Measurements from ENCODE around the gene FTCD. TPM values are rescaled to one million over a fixed set of nuclear protein-coding genes. Genes with fewer than 3 reads are reported as not detected.

Gene FTCD
- polyA plus RNA-seq, 1 experiment, result not detected

GRCh38 chr21:46158666-46159300 is 3.4 kb upstream of the FTCD start:
- Histone ChIP-seq H3K9me3 (ENCODE audit: control insufficient read depth, insufficient read depth, low read length) (peaks cover 6% of the 10 kb centered on the region; the same call in 1 of the 2 replicates), H3K27me3 (ENCODE audit: control insufficient read depth, insufficient read depth, low read length) (peaks cover 18% of the 10 kb centered on the region), H3K4me3 (ENCODE audit: low read depth, low read length) (no peak overlapping the region), H3K27ac (ENCODE audit: low read depth, low read length) (no peak overlapping the region)
- ChIA-PET POLR2A (no interaction called here), CTCF (interaction anchor here (1.1 kb wide), 1 partner anchor 16 kb away, joined by 3 read pairs; no protein-coding TSS in a partner anchor)
- DNase-seq (ENCODE audit: low read depth, low spot score), result no peak
- no peak for TF ChIP-seq CTCF (IDR thresholded peaks at IDR 0.05; ENCODE audit: low read depth, low read length)

GRCh38 chr21:46157987-46158451 is 2.6 kb upstream of the FTCD start:
- TF ChIP-seq CTCF (IDR thresholded peaks at IDR 0.05; ENCODE audit: low read depth, low read length), result no peak
- H3K27ac ChIP-seq (ENCODE audit: low read depth, low read length), result no peak overlapping the region
- POLR2A ChIA-PET, result no interaction called here
- no peak overlapping the region for H3K4me3 ChIP-seq (ENCODE audit: low read depth, low read length)
- peaks cover 18% of the 10 kb centered on the region for H3K27me3 ChIP-seq (ENCODE audit: control insufficient read depth, insufficient read depth, low read length)
- CTCF ChIA-PET, result interaction anchor here (1.1 kb wide), 1 partner anchor 15 kb away, joined by 3 read pairs; no protein-coding TSS in a partner anchor
- no peak for DNase-seq (ENCODE audit: low read depth, low spot score)
- peaks cover 6% of the 10 kb centered on the region; the same call in 1 of the 2 replicates for H3K9me3 ChIP-seq (ENCODE audit: control insufficient read depth, insufficient read depth, low read length)

GRCh38 chr21:46157396-46157986 is 2.1 kb upstream of the FTCD start:
- H3K27ac ChIP-seq (ENCODE audit: low read depth, low read length), result no peak overlapping the region
- POLR2A ChIA-PET, result no interaction called here
- H3K4me3 ChIP-seq (ENCODE audit: low read depth, low read length), result no peak overlapping the region
- H3K9me3 ChIP-seq (ENCODE audit: control insufficient read depth, insufficient read depth, low read length), result peaks cover 6% of the 10 kb centered on the region; the same call in 1 of the 2 replicates
- DNase-seq (ENCODE audit: low read depth, low spot score), result no peak
- peaks cover 13% of the 10 kb centered on the region for H3K27me3 ChIP-seq (ENCODE audit: control insufficient read depth, insufficient read depth, low read length)
- TF ChIP-seq CTCF (IDR thresholded peaks at IDR 0.05; ENCODE audit: low read depth, low read length), result no peak
- CTCF ChIA-PET, result no interaction called here

GRCh38 chr21:46156678-46157077 is 1.3 kb upstream of the FTCD start:
- POLR2A ChIA-PET, result no interaction called here
- no peak for TF ChIP-seq CTCF (IDR thresholded peaks at IDR 0.05; ENCODE audit: low read depth, low read length)
- CTCF ChIA-PET, result no interaction called here
- H3K27me3 ChIP-seq (ENCODE audit: control insufficient read depth, insufficient read depth, low read length), result peaks cover 5% of the 10 kb centered on the region
- DNase-seq (ENCODE audit: low read depth, low spot score), result no peak
- no peak overlapping the region for H3K4me3 ChIP-seq (ENCODE audit: low read depth, low read length)
- peaks cover 6% of the 10 kb centered on the region; the same call in 1 of the 2 replicates for H3K9me3 ChIP-seq (ENCODE audit: control insufficient read depth, insufficient read depth, low read length)
- H3K27ac ChIP-seq (ENCODE audit: low read depth, low read length), result no peak overlapping the region

- H3K4me3 ChIP-seq (ENCODE audit: low read depth, low read length), result no peak overlapping the region
- no peak for TF ChIP-seq CTCF (IDR thresholded peaks at IDR 0.05; ENCODE audit: low read depth, low read length)
- H3K9me3 ChIP-seq (ENCODE audit: control insufficient read depth, insufficient read depth, low read length), result peaks cover 5% of the 10 kb centered on the region; the same call in 1 of the 2 replicates
- H3K27me3 ChIP-seq (ENCODE audit: control insufficient read depth, insufficient read depth, low read length), result peaks cover 2% of the 10 kb centered on the region
- H3K27ac ChIP-seq (ENCODE audit: low read depth, low read length), result no peak overlapping the region
- ChIA-PET CTCF (no interaction called here), POLR2A (no interaction called here)
- DNase-seq (ENCODE audit: low read depth, low spot score), result no peak
Measured at GRCh38 chr21:46156378-46156645, 933 bp upstream of the FTCD start.

All from AG04450 (cell line).